Osteoblast (primary cell): ENCODE data around the gene CFAP107. TPM values are rescaled to one million over a fixed set of nuclear protein-coding genes. Genes with fewer than 3 reads are reported as not detected.
"Not testable (repeated sequence)": the region's sequence is repeated elsewhere in the genome, so short reads cannot be mapped to it uniquely, and the experiment has no call there.

Source experiments
- DNase-seq: peaks from one replicate; pipeline ENCODE4 v3.0.0; 2011; ENCODE audit warnings: low spot score, mixed read lengths; ENCODE audit not compliant: insufficient read length; ENCODE audit errors: missing footprints
- H2AFZ ChIP-seq: 2 replicates; pipeline ENCODE4 v1.6.0; 2011; ENCODE audit warnings: mild to moderate bottlenecking, low read length
- H3K27ac ChIP-seq: 2 replicates; pipeline ENCODE4 v1.5.1; 2011; ENCODE audit warnings: mild to moderate bottlenecking, low read depth, low read length, moderate library complexity
- H3K27me3 ChIP-seq: 2 replicates; pipeline ENCODE4 v1.6.0; 2012; ENCODE audit warnings: mild to moderate bottlenecking, control low read depth, inconsistent platforms, low read length, moderate library complexity; ENCODE audit not compliant: insufficient read depth
- H3K36me3 ChIP-seq: 2 replicates; pipeline ENCODE4 v1.5.1; 2011; ENCODE audit warnings: mild to moderate bottlenecking, low read length, control low read depth, moderate library complexity; ENCODE audit not compliant: insufficient read depth
- H3K4me1 ChIP-seq: 2 replicates; pipeline ENCODE4 v1.5.1; 2011; ENCODE audit warnings: mild to moderate bottlenecking, low read length, control low read depth, moderate library complexity; ENCODE audit not compliant: insufficient read depth
- H3K4me2 ChIP-seq: 2 replicates; pipeline ENCODE4 v1.6.0; 2011; ENCODE audit warnings: mild to moderate bottlenecking, low read length; ENCODE audit not compliant: insufficient read depth
- H3K4me3 ChIP-seq: fragments of 200-600 bp; sonication (generic); 3 replicates; pipeline ENCODE4 v1.5.1; 2012; ENCODE audit warnings: mild to moderate bottlenecking, low read length, inconsistent platforms; ENCODE audit not compliant: insufficient read depth
- H3K79me2 ChIP-seq: 2 replicates; pipeline ENCODE4 v1.6.0; 2012; ENCODE audit warnings: mild to moderate bottlenecking, low read length, control low read depth, inconsistent platforms; ENCODE audit not compliant: insufficient read depth
- H3K9me3 ChIP-seq: 2 replicates; pipeline ENCODE4 v1.5.1; 2011; ENCODE audit warnings: low read depth, low read length, control low read depth
- H4K20me1 ChIP-seq: 2 replicates; pipeline ENCODE4 v1.6.0; 2012; ENCODE audit warnings: mild to moderate bottlenecking, low read length, control low read depth; ENCODE audit not compliant: insufficient read depth
- CTCF ChIP-seq: IDR thresholded peaks from 2 replicates; pipeline ENCODE4 v1.5.1; 2011; ENCODE audit warnings: mild to moderate bottlenecking, low read depth, low read length, moderate library complexity; ENCODE audit errors: extremely low read depth
- total RNA-seq: library from RNA; depleted of rRNA; stranded (reverse); fragments of >200 nt; gene quantifications from 2 replicates; pipeline ENCODE4 v1.2.3, GENCODE V29; 2012

The CFAP107 gene
- total RNA-seq, 1 donor = not detected

GRCh38 chr1:12775443-12775842, 29.4 kb downstream of the CFAP107 start:
- no peaks in the 10 kb centered on the region for H3K36me3 ChIP-seq
- no peaks in the 10 kb centered on the region for H3K4me1 ChIP-seq
- DNase-seq = no peak
- no peak for TF ChIP-seq CTCF
- no peak overlapping the region for H3K4me3 ChIP-seq
- no peak overlapping the region for H3K27ac ChIP-seq
- no peaks in the 10 kb centered on the region for H3K9me3 ChIP-seq
- H3K4me2 ChIP-seq = no peak overlapping the region
- H4K20me1 ChIP-seq = no peaks in the 10 kb centered on the region
- H2AFZ ChIP-seq = no peak overlapping the region
- H3K79me2 ChIP-seq = no peaks in the 10 kb centered on the region
- no peaks in the 10 kb centered on the region for H3K27me3 ChIP-seq

- Histone ChIP-seq H3K4me1 (no peaks in the 10 kb centered on the region), H3K79me2 (no peaks in the 10 kb centered on the region), H3K4me3 (no peak overlapping the region), H3K9me3 (no peaks in the 10 kb centered on the region), H4K20me1 (no peaks in the 10 kb centered on the region), H3K36me3 (no peaks in the 10 kb centered on the region), H3K4me2 (no peak overlapping the region), H2AFZ (no peak overlapping the region), H3K27ac (no peak overlapping the region), H3K27me3 (no peaks in the 10 kb centered on the region)
- no peak for TF ChIP-seq CTCF
- DNase-seq = no peak
These were observed 31.0 kb downstream of the CFAP107 start for GRCh38 chr1:12776801-12777557.

- Histone ChIP-seq H3K27ac (no peak overlapping the region), H3K9me3 (no peaks in the 10 kb centered on the region), H3K4me2 (no peak overlapping the region), H3K27me3 (no peaks in the 10 kb centered on the region), H3K4me1 (no peaks in the 10 kb centered on the region), H3K36me3 (no peaks in the 10 kb centered on the region), H3K79me2 (no peaks in the 10 kb centered on the region), H3K4me3 (no peak overlapping the region), H4K20me1 (no peaks in the 10 kb centered on the region), H2AFZ (no peak overlapping the region)
- no peak for TF ChIP-seq CTCF
- no peak for DNase-seq
These were observed 32.1 kb downstream of the CFAP107 start for GRCh38 chr1:12778061-12778460.

- Histone ChIP-seq H3K27ac (no peak overlapping the region), H3K9me3 (no peaks in the 10 kb centered on the region), H3K79me2 (no peaks in the 10 kb centered on the region), H3K4me2 (no peak overlapping the region), H3K4me3 (no peak overlapping the region), H2AFZ (no peak overlapping the region), H3K4me1 (no peaks in the 10 kb centered on the region), H4K20me1 (no peaks in the 10 kb centered on the region), H3K27me3 (no peaks in the 10 kb centered on the region), H3K36me3 (no peaks in the 10 kb centered on the region)
- DNase-seq = no peak
- no peak for TF ChIP-seq CTCF
These were observed 32.9 kb downstream of the CFAP107 start for GRCh38 chr1:12778907-12779306.

- H3K79me2 ChIP-seq, H3K36me3 ChIP-seq, H3K9me3 ChIP-seq, DNase-seq, H3K4me2 ChIP-seq, H4K20me1 ChIP-seq, H3K27ac ChIP-seq, H3K27me3 ChIP-seq, H2AFZ ChIP-seq, H3K4me1 ChIP-seq, H3K4me3 ChIP-seq: not testable (repeated sequence)
These were observed 35.5 kb downstream of the CFAP107 start for GRCh38 chr1:12781488-12781887.

- H3K9me3 ChIP-seq, H3K36me3 ChIP-seq, H3K27ac ChIP-seq, H4K20me1 ChIP-seq, H3K4me3 ChIP-seq, H3K4me1 ChIP-seq, DNase-seq, H3K27me3 ChIP-seq, H3K79me2 ChIP-seq, H3K4me2 ChIP-seq, H2AFZ ChIP-seq: not testable (repeated sequence)
These were observed 37.8 kb downstream of the CFAP107 start for GRCh38 chr1:12783783-12784182.
